ENCODE measurements around the gene CSRNP2.
A peak's percentile ranks its signal among the peaks of the same experiment; 100 is the strongest.

Gene CSRNP2, protein sequence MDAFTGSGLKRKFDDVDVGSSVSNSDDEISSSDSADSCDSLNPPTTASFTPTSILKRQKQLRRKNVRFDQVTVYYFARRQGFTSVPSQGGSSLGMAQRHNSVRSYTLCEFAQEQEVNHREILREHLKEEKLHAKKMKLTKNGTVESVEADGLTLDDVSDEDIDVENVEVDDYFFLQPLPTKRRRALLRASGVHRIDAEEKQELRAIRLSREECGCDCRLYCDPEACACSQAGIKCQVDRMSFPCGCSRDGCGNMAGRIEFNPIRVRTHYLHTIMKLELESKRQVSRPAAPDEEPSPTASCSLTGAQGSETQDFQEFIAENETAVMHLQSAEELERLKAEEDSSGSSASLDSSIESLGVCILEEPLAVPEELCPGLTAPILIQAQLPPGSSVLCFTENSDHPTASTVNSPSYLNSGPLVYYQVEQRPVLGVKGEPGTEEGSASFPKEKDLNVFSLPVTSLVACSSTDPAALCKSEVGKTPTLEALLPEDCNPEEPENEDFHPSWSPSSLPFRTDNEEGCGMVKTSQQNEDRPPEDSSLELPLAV

GRCh38 chr12:51083126-51083833 lies at the start of gene CSRNP2:
CSRNP2 (minus strand) TSS chr12:51083596; CDS start chr12:51076561, 7,035 bp downstream.
- H3K27ac ChIP-seq = peak within 1 kb of the TSS; percentile 83

GRCh38 chr12:51132693-51133092 lies 49.3 kb upstream of the CSRNP2 start:
- TF ChIP-seq ZFX (IDR thresholded peaks at IDR 0.05) = no peak
- TF ChIP-seq, protein P1, sequence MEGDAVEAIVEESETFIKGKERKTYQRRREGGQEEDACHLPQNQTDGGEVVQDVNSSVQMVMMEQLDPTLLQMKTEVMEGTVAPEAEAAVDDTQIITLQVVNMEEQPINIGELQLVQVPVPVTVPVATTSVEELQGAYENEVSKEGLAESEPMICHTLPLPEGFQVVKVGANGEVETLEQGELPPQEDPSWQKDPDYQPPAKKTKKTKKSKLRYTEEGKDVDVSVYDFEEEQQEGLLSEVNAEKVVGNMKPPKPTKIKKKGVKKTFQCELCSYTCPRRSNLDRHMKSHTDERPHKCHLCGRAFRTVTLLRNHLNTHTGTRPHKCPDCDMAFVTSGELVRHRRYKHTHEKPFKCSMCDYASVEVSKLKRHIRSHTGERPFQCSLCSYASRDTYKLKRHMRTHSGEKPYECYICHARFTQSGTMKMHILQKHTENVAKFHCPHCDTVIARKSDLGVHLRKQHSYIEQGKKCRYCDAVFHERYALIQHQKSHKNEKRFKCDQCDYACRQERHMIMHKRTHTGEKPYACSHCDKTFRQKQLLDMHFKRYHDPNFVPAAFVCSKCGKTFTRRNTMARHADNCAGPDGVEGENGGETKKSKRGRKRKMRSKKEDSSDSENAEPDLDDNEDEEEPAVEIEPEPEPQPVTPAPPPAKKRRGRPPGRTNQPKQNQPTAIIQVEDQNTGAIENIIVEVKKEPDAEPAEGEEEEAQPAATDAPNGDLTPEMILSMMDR (conservative IDR thresholded peaks at IDR 0.05) = no peak
- H3K27ac ChIP-seq = no peak overlapping the region

More at GRCh38 chr12:51083126-51083833, at the start of gene CSRNP2:
- TF ChIP-seq, protein P1 (conservative IDR thresholded peaks at IDR 0.05) = no peak; the same call in 1 of the 2 replicates
- peak; percentile 83 for TF ChIP-seq ZFX (IDR thresholded peaks at IDR 0.05)

DNA sequence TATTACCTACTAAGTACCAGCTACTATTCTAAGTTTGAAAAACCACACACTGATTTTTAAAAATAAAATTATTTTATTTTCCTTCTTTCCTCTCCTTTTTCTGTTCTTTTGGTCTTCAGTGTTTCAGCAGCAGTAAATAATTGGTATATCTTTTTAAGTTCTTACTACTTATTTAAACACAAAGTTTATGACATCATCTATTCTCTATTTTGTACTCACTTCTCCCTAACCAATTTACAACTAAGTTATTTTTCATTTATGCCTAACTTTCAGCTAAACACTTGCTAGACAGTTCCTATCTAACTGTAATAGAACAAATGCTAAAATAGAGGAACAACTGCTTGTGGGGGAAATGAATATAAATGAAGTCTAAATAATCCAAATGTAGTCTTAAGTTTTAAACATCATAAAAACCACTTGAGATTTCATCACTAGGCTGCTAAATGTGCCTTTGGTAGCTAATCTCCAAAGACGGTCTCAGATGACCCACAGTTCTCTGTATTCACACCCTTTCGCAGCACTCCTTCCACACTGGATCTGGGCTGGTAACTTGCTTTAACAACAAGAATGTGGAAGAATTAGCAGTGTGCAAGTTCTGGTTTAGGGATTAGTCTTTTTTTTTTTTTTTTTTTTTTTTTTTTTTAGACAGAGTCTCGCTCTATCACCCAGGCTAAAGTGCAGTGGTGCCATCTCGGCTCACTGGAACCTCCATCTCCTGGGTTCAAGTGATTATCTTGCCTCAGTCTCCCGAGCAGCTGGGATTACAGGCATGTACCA lies 48.5 kb upstream of the CSRNP2 start:
- H3K27ac ChIP-seq = no peak overlapping the region
- TF ChIP-seq, protein P1 (conservative IDR thresholded peaks at IDR 0.05) = no peak
- TF ChIP-seq ZFX (IDR thresholded peaks at IDR 0.05) = no peak

- H3K27ac ChIP-seq = no peak overlapping the region
- TF ChIP-seq, protein P1 (conservative IDR thresholded peaks at IDR 0.05) = no peak
- TF ChIP-seq ZFX (IDR thresholded peaks at IDR 0.05) = no peak
Measured at GRCh38 chr12:51128919-51129318, 45.5 kb upstream of the CSRNP2 start.

GRCh38 chr12:51127050-51127729 lies 43.8 kb upstream of the CSRNP2 start:
- no peak overlapping the region for H3K27ac ChIP-seq
- TF ChIP-seq, protein P1 (conservative IDR thresholded peaks at IDR 0.05) = no peak
- TF ChIP-seq ZFX (IDR thresholded peaks at IDR 0.05) = no peak

DNA sequence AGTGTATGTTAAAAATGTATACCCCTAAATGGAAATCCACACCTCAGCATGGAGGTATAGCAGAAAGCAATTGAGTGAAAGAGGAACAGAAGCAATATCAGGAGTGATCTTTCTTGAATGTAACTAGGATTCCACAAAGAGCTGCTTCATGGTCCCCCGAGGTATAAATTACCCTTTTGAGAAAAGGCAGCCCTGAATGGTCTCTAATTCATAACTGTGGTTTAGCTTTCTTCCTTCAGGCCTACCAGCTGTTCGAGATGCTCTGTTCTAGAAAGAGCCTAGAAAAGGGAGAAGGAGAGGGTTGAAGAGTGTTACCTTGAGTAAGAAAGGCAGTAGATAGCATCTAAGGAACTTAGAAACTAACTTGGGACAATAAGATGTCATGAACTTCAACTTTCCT lies 42.9 kb upstream of the CSRNP2 start:
- H3K27ac ChIP-seq = no peak overlapping the region
- TF ChIP-seq ZFX (IDR thresholded peaks at IDR 0.05) = no peak
- TF ChIP-seq, protein P1 (conservative IDR thresholded peaks at IDR 0.05) = no peak
